ENCODE measurements around the gene HP. TPM values are rescaled to one million over a fixed set of nuclear protein-coding genes. Genes with fewer than 3 reads are reported as not detected.
"Not testable (repeated sequence)": the region's sequence is repeated elsewhere in the genome, so short reads cannot be mapped to it uniquely, and the experiment has no call there.

The HP gene
- total and polyA plus RNA-seq, 2 of the 4 experiments (the other 2 are of a cell fraction) = not detected

- no peak for TF ChIP-seq MAFK (IDR thresholded peaks at IDR 0.05; ENCODE audit: low read depth, low read length)
- no peak for TF ChIP-seq POLR2A (IDR thresholded peaks at IDR 0.05; ENCODE audit: low read depth, low read length)
- no peak for TF ChIP-seq RCOR1 (IDR thresholded peaks at IDR 0.05; ENCODE audit: insufficient replicate concordance, low read length)
- TF ChIP-seq RFX5 (IDR thresholded peaks at IDR 0.05; ENCODE audit: low read depth, low read length) = no peak
- no peak for TF ChIP-seq RAD21 (IDR thresholded peaks at IDR 0.05; ENCODE audit: low read length)
- no peak for TF ChIP-seq FOS (IDR thresholded peaks at IDR 0.05; ENCODE audit: low read depth, low read length)
- TF ChIP-seq NFE2L2 (IDR thresholded peaks at IDR 0.05; ENCODE audit: low read depth, low read length) = no peak
Measured at GRCh38 chr16:72073560-72074230, 19.4 kb downstream of the HP start (continued).

- DNase-seq; H2AFZ ChIP-seq (replicated peaks; ENCODE audit: low read length, poor library complexity); H2AK9ac ChIP-seq (replicated peaks; ENCODE audit: low read depth, low read length, poor library complexity); H3K56ac ChIP-seq (ENCODE audit: extremely low read depth, insufficient read depth, low read length); H3K9me3 ChIP-seq (ENCODE audit: control insufficient read depth, insufficient read depth, low read length); H4K8ac ChIP-seq (ENCODE audit: low read depth in 2 of 2, low read length in 2 of 2); H3K36me3 ChIP-seq (ENCODE audit: control insufficient read depth, insufficient read depth, low read length); H3K4me1 ChIP-seq (ENCODE audit: control insufficient read depth, insufficient read depth, low read length); H4K20me1 ChIP-seq (ENCODE audit: insufficient read depth, low read length); H3K27ac ChIP-seq (ENCODE audit: insufficient read depth, low read length); H3K27me3 ChIP-seq (ENCODE audit: control insufficient read depth, insufficient read depth, low read length); H3K9me1 ChIP-seq (ENCODE audit: insufficient read depth, low read length); in situ Hi-C loops (cut with MboI; ENCODE audit: low sequenced_read_pairs); H2AK5ac ChIP-seq (ENCODE audit: low read depth, low read length); H3K4ac ChIP-seq (ENCODE audit: low read depth, low read length); ATAC-seq (ENCODE audit: low read depth); H3K18ac ChIP-seq (ENCODE audit: low read depth, low read length); H3K79me1 ChIP-seq (ENCODE audit: low read depth in 1 of 2, low read length in 2 of 2); H3K14ac ChIP-seq (replicated peaks; ENCODE audit: low read depth, low read length); H4K5ac ChIP-seq (ENCODE audit: low read depth, low read length); H3K4me2 ChIP-seq (ENCODE audit: low read depth, low read length); intact Hi-C loops (cut with micrococcal nuclease); H3K9ac ChIP-seq (ENCODE audit: low read depth, low read length); dilution Hi-C loops (cut with HindIII; ENCODE audit: low sequenced_read_pairs, unreplicated experiment); H2BK15ac ChIP-seq (ENCODE audit: low read depth, low read length); H3K4me3 ChIP-seq (ENCODE audit: insufficient read depth, low read depth, low read length); H2BK5ac ChIP-seq (ENCODE audit: low read depth, low read length, poor library complexity, severe bottlenecking); H3K23ac ChIP-seq (ENCODE audit: low read depth, low read length); H2BK20ac ChIP-seq (ENCODE audit: low read depth, low read length); H2BK120ac ChIP-seq (ENCODE audit: low read depth, low read length); BruUV-seq (replicated peaks); H4K91ac ChIP-seq (ENCODE audit: insufficient read depth, low read depth, low read length): not testable (repeated sequence)
- ChIA-PET POLR2A (ENCODE audit: unreplicated experiment) (interaction anchor here (0.6 kb wide), 1 partner anchor 47 kb away, joined by 4 read pairs; no protein-coding TSS in a partner anchor), CTCF (interaction anchor here (1.3 to 1.4 kb wide), 2 partner anchors 9 to 12 kb away, joined by 8 read pairs; partner anchors contain the start of gene HPR)
- WGBS, 2 experiments (ENCODE audit: extremely low coverage in 2 of 2, insufficient read length in 1 of 2) = 60% methylated on average over 2 of the region's 6 CpGs; no CpG with 5 or more reads in 1 of the 2 experiments
Measured at GRCh38 chr16:72075067-72075466, 20.8 kb downstream of the HP start.

- H3K4ac ChIP-seq (ENCODE audit: low read depth, low read length); ATAC-seq (ENCODE audit: low read depth); H3K9me3 ChIP-seq (ENCODE audit: control insufficient read depth, insufficient read depth, low read length); CTCF ChIA-PET; in situ Hi-C loops (cut with MboI; ENCODE audit: low sequenced_read_pairs); H2BK15ac ChIP-seq (ENCODE audit: low read depth, low read length); H2AK5ac ChIP-seq (ENCODE audit: low read depth, low read length); H3K56ac ChIP-seq (ENCODE audit: extremely low read depth, insufficient read depth, low read length); H3K9ac ChIP-seq (ENCODE audit: low read depth, low read length); H2BK20ac ChIP-seq (ENCODE audit: low read depth, low read length); H2AK9ac ChIP-seq (replicated peaks; ENCODE audit: low read depth, low read length, poor library complexity); H4K91ac ChIP-seq (ENCODE audit: insufficient read depth, low read depth, low read length); POLR2A ChIA-PET (ENCODE audit: unreplicated experiment); H2BK120ac ChIP-seq (ENCODE audit: low read depth, low read length); H3K4me1 ChIP-seq (ENCODE audit: control insufficient read depth, insufficient read depth, low read length); BruUV-seq (replicated peaks); H3K9me1 ChIP-seq (ENCODE audit: insufficient read depth, low read length); H3K27me3 ChIP-seq (ENCODE audit: control insufficient read depth, insufficient read depth, low read length); H2AFZ ChIP-seq (replicated peaks; ENCODE audit: low read length, poor library complexity); H3K4me3 ChIP-seq (ENCODE audit: insufficient read depth, low read depth, low read length); H2BK5ac ChIP-seq (ENCODE audit: low read depth, low read length, poor library complexity, severe bottlenecking); H3K4me2 ChIP-seq (ENCODE audit: low read depth, low read length); DNase-seq; H3K36me3 ChIP-seq (ENCODE audit: control insufficient read depth, insufficient read depth, low read length); H4K20me1 ChIP-seq (ENCODE audit: insufficient read depth, low read length); H3K23ac ChIP-seq (ENCODE audit: low read depth, low read length); H3K18ac ChIP-seq (ENCODE audit: low read depth, low read length); H3K27ac ChIP-seq (ENCODE audit: insufficient read depth, low read length); H4K8ac ChIP-seq (ENCODE audit: low read depth in 2 of 2, low read length in 2 of 2); H3K14ac ChIP-seq (replicated peaks; ENCODE audit: low read depth, low read length); dilution Hi-C loops (cut with HindIII; ENCODE audit: low sequenced_read_pairs, unreplicated experiment); H3K79me1 ChIP-seq (ENCODE audit: low read depth in 1 of 2, low read length in 2 of 2); H4K5ac ChIP-seq (ENCODE audit: low read depth, low read length): not testable (repeated sequence)
- WGBS, 2 experiments (ENCODE audit: extremely low coverage in 2 of 2, insufficient read length in 1 of 2) = no CpG with 5 or more reads among the region's 5 CpGs
- intact Hi-C loops (cut with micrococcal nuclease) = loop anchor here (1.0 kb wide), 1 partner anchor 15 kb away; no protein-coding TSS in a partner anchor
Measured at GRCh38 chr16:72076991-72077706, 22.8 kb downstream of the HP start.

All from IMR-90 (cell line).